RWPE2 (cell line): Measurements from ENCODE around the gene PPARA.

ENCODE experiments used
- ATAC-seq: fragments of 200-7000 bp; cut with Tn5 transposase; 3 replicates; pipeline ENCODE4 v1.9.1; 2021; ENCODE audit warnings: low read depth
- DNase-seq: peaks from one replicate; pipeline ENCODE4 v3.0.0-alpha.2; 2020; ENCODE audit warnings: low spot score
- H3K27ac ChIP-seq: fragments of 450-650 bp; 2 replicates; pipeline ENCODE4 v1.5.1; 2017; ENCODE audit warnings: mild to moderate bottlenecking; ENCODE audit not compliant: poor library complexity, severe bottlenecking
- H3K27me3 ChIP-seq: fragments of 250-450 bp; sonication (Bioruptor Pico); 2 replicates; pipeline ENCODE4 v1.5.1; 2021; ENCODE audit warnings: mild to moderate bottlenecking, moderate library complexity; ENCODE audit not compliant: insufficient read depth, poor library complexity, severe bottlenecking
- H3K36me3 ChIP-seq: fragments of 250-450 bp; sonication (Bioruptor Pico); 2 replicates; pipeline ENCODE4 v1.5.1; 2020; ENCODE audit warnings: low read depth, mild to moderate bottlenecking, moderate library complexity
- H3K4me1 ChIP-seq: fragments of 250-450 bp; sonication (Bioruptor Pico); 2 replicates; pipeline ENCODE4 v1.5.1; 2021; ENCODE audit warnings: mild to moderate bottlenecking, moderate library complexity; ENCODE audit not compliant: insufficient read depth, poor library complexity, severe bottlenecking
- H3K4me3 ChIP-seq: fragments of 250-450 bp; sonication (Bioruptor Pico); 2 replicates; pipeline ENCODE4 v1.5.1; 2021; ENCODE audit warnings: mild to moderate bottlenecking, moderate library complexity; ENCODE audit not compliant: severe bottlenecking
- H3K9me3 ChIP-seq: fragments of 250-450 bp; sonication (Bioruptor Pico); 2 replicates; pipeline ENCODE4 v1.5.1; 2021; ENCODE audit warnings: mild to moderate bottlenecking, moderate library complexity; ENCODE audit not compliant: severe bottlenecking
- TF ChIP-seq, protein P1 (sequence below): fragments of 450-650 bp; IDR thresholded peaks from one replicate; pipeline ENCODE4 v1.5.1; 2017; ENCODE audit warnings: mild to moderate bottlenecking, moderate library complexity; ENCODE audit not compliant: poor library complexity, severe bottlenecking

The PPARA gene

DNA sequence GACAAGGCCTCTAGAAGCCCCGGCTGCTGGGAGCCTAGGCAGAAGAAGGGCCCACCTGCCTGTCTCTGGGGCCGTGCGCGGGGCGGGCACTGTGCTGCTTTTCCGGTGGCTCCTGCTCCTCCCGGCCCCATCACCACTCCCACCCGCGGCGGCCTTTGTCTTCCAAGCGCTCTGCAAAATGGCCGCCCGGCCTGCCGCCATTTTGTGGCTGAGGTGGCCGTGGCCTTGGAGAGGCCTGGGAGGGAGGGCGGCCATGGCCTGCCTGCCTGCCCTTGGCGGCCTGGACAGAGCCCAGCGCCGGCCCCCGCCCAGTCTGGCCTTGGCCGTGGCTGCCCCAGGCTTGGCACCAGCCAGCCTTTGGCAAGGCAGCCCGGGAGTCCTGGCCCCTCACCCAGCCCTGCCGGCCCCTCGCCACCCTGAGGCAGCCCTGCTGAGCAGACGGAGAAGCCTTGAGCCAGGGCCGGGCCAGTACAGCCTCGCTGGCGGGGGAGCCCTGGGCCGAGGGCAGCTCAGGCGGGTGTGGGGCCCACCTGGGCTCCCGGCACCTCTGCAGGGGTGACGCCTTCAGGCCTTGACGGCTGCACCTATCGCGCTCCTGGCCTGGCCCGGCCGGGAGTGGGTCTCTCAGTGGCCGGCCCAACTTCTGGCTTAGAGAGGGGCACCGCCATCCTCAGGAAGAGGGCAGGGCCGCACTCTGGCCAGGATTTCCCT is 46.0 kb upstream of the PPARA start:
- DNase-seq (no peak), ATAC-seq (no peak)

DNA sequence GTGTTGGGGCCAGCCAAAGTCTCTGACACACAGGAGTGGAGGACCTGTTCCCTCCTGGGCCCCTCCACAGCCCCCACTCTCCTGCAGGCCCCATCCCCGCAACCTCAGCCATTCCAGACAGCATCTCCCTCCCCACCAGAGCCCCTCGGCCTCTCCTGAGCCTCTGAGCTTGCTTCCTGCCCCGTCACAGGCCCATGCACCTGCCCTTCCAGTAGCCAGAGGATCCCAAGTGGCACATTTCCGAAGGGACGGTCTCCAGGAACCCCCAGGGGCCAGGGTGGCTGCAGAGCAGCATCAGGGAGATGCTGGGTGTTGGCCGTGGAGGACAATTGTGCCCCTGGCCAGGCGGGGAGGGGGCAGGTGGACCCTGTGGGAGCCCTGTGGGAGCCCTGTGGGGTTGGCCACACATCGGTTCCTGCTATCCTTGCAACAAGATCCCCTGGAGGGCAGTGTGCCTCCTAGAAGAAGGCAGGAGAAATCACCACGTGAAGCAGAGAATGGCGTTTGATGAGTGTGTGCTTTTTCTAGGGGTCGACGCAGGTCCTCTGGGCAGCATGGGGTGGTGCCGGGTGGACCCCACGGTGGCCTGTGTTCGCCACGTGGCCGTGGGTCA is 45.3 kb upstream of the PPARA start:
- DNase-seq (no peak), ATAC-seq (peak; percentile 11; the same call in 2 of the 3 replicates)
- peaks cover 93% of the 10 kb centered on the region for H3K36me3 ChIP-seq
- peak overlapping the region; percentile 92 for H3K27ac ChIP-seq
- H3K4me3 ChIP-seq, result no peak overlapping the region
- no peaks in the 10 kb centered on the region for H3K27me3 ChIP-seq
- H3K9me3 ChIP-seq, result no peaks in the 10 kb centered on the region
- peaks cover 47% of the 10 kb centered on the region for H3K4me1 ChIP-seq
- TF ChIP-seq, protein P1, sequence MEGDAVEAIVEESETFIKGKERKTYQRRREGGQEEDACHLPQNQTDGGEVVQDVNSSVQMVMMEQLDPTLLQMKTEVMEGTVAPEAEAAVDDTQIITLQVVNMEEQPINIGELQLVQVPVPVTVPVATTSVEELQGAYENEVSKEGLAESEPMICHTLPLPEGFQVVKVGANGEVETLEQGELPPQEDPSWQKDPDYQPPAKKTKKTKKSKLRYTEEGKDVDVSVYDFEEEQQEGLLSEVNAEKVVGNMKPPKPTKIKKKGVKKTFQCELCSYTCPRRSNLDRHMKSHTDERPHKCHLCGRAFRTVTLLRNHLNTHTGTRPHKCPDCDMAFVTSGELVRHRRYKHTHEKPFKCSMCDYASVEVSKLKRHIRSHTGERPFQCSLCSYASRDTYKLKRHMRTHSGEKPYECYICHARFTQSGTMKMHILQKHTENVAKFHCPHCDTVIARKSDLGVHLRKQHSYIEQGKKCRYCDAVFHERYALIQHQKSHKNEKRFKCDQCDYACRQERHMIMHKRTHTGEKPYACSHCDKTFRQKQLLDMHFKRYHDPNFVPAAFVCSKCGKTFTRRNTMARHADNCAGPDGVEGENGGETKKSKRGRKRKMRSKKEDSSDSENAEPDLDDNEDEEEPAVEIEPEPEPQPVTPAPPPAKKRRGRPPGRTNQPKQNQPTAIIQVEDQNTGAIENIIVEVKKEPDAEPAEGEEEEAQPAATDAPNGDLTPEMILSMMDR, result no peak

More for the DNA sequence above, 46.0 kb upstream of the PPARA start:
- Histone ChIP-seq H3K4me3 (no peak overlapping the region), H3K36me3 (peaks cover 93% of the 10 kb centered on the region), H3K9me3 (no peaks in the 10 kb centered on the region), H3K27me3 (no peaks in the 10 kb centered on the region), H3K27ac (peak overlapping the region; percentile 92), H3K4me1 (peaks cover 47% of the 10 kb centered on the region)
- TF ChIP-seq, protein P1, result no peak

DNA sequence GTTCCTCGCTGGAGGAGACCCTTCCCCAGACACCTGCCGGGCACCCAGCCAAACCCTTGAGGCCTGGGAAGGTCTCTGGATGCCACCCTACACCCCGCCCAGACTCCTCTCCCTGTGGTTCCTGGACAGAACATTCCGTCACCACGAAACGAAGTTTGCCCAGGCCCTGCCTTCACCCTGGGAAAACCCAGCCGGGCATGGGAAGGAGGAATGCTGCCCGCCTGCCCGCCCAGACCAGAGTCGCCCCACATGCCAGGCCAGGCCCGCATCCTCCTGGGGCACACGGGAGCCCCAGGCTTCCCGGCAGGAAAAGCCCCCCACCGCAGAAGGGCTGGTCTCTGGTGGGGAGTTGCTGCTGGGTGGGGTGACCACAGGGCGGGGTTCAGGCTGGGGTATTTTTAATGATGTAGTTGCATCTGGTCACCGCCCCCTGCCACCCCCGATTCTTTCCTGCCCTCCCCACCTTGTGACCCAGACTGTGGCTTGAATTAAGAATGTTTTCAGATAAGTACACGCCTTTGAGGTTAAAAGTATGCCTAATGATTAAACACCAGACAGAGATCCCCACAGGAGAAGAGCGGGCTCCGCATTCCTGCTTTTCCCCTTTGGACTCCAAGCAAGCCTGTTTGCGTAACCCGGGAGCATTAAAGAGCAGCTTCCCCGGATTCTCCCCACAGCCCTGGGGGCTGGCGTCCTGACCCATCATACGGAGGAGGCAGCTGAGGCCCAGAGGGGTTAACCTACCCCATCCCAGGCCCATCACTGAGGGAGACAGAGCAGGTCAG is 44.6 kb upstream of the PPARA start:
- Histone ChIP-seq H3K4me1 (peaks cover 47% of the 10 kb centered on the region), H3K27me3 (no peaks in the 10 kb centered on the region), H3K4me3 (no peak overlapping the region), H3K9me3 (no peaks in the 10 kb centered on the region), H3K27ac (peak overlapping the region; percentile 92), H3K36me3 (peaks cover 93% of the 10 kb centered on the region)
- TF ChIP-seq, protein P1, result no peak
- ATAC-seq (peak; percentile 48), DNase-seq (peak; percentile 88)

DNA sequence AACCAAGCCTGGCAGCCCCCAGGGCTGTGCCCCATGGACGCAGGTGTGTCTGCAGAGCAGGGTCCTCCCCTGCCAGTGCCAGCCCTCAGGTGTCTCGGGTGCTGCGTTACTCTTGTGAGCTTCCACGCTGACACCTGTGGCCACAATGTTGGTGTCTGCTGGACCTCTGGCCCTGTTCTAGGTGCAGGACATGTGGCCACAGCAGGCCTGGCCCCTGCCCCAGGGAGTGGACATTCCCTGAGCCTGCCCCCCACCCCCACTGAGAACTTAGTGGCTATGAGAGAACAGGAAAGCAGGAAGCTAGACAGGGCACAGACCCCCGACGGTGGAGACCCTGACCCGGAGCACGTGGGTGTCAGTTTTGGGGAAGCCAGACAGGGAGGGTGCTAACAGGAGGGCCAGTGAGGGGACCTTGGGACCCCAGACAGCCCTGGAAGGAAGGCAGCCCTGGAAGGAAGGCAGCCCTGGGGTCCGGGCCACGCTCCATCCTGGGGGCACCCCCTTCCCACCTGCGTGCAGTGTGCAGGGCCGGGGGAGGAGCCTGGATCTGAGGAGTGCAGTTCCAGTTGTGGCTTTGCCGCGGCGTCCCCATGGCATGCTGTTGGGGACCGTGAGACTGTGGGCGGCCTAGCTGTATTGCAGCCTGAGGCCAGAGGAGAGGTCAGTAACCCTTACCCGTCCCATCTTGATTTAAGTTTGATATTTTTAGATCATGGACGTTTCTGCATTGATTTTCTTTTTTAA is 43.9 kb upstream of the PPARA start:
- TF ChIP-seq, protein P1, result no peak
- H3K27me3 ChIP-seq, result no peaks in the 10 kb centered on the region
- H3K9me3 ChIP-seq, result no peaks in the 10 kb centered on the region
- no peak for DNase-seq
- peaks cover 46% of the 10 kb centered on the region for H3K4me1 ChIP-seq
- peaks cover 92% of the 10 kb centered on the region for H3K36me3 ChIP-seq
- ATAC-seq, result no peak
- no peak overlapping the region for H3K4me3 ChIP-seq
- H3K27ac ChIP-seq, result peak overlapping the region; percentile 92
